Activated B cell treated with CpG ODN at 0.5 μM for 24 hours (primary cell): ENCODE measurements around the gene RFTN1. TPM values are rescaled to one million over a fixed set of nuclear protein-coding genes. Genes with fewer than 3 reads are reported as not detected.
A peak's percentile ranks its signal among the peaks of the same experiment; 100 is the strongest.

Experiments used
- ATAC-seq: fragments of 200-7000 bp; cut with Tn5 transposase; one replicate; pipeline ENCODE4 v1.10.0; 2021; ENCODE audit warnings: low read depth, mild to moderate bottlenecking, moderate library complexity
- CTCF ChIA-PET: fragments of 350-600 bp; sonication (Branson Sonifier 250); formaldehyde crosslinking; loops from one replicate; lab custom pipeline; 2021; ENCODE audit warnings: antibody characterized with exemption; lab: Charles Lee
- POLR2A ChIA-PET: fragments of 350-600 bp; sonication (Branson Sonifier 250); formaldehyde crosslinking; loops from one replicate; lab custom pipeline; 2021; ENCODE audit warnings: antibody characterized with exemption; lab: Charles Lee
- DNase-seq: peaks from one replicate; pipeline ENCODE4 v3.0.0; 2022
- H3K27ac Mint-ChIP-seq: one replicate; pipeline ENCODE4 v1.8.0; 2020; ENCODE audit warnings: mixed read lengths
- H3K27me3 Mint-ChIP-seq: one replicate; pipeline ENCODE4 v1.8.0; 2021; ENCODE audit warnings: mixed read lengths
- H3K36me3 Mint-ChIP-seq: one replicate; pipeline ENCODE4 v1.8.0; 2021; ENCODE audit warnings: low read depth, mixed read lengths
- H3K4me1 Mint-ChIP-seq: one replicate; pipeline ENCODE4 v1.8.0; 2021; ENCODE audit warnings: mixed read lengths
- H3K4me3 Mint-ChIP-seq: one replicate; pipeline ENCODE4 v1.8.0; 2020; ENCODE audit warnings: mild to moderate bottlenecking, mixed read lengths
- H3K9me3 Mint-ChIP-seq: one replicate; pipeline ENCODE4 v1.8.0; 2020; ENCODE audit warnings: mixed read lengths
- intact Hi-C: fragments of 100-400 bp; cut with micrococcal nuclease; formaldehyde crosslinking; loops from one replicate; pipeline ENCODE4 v1.15.1; 2024
- total RNA-seq: library from RNA; stranded (reverse); gene quantifications from 2 replicates; pipeline ENCODE4 v1.2.3, GENCODE V29; 2022
- TF ChIP-seq, protein P1 (sequence below): fragments of 200-600 bp; IDR thresholded peaks from one replicate; pipeline ENCODE4 v1.8.0; 2022; ENCODE audit warnings: antibody characterized with exemption, mild to moderate bottlenecking

The RFTN1 gene
- total RNA-seq, 1 donor from 2014 or later: 365 TPM

DNA sequence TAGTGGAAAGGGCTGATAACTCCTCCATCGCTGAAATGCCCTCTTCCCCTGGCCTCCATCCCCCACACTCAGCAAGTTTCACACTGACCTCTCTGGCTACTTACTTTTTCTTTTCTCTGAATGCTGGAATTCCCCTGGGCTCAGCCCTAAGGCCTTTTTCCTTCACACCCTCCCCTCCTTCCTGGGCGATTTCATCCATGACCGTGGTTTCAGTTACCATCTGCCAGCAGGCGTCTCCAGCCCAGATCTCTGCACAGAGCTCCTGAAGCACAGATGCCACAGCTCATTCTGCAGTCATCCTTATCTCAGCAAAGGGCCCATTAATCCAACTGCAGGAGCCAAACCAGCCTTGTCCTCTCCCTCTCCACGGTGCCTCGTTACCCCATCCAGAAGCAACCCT, 114.0 kb downstream of the RFTN1 start:
- DNase-seq (no peak), ATAC-seq (no peak)
- Mint-ChIP-seq H3K4me3 (no peak overlapping the region), H3K36me3 (peaks cover 68% of the 10 kb centered on the region), H3K4me1 (peaks cover 38% of the 10 kb centered on the region), H3K27ac (peak overlapping the region; percentile 26), H3K9me3 (no peaks in the 10 kb centered on the region), H3K27me3 (no peaks in the 10 kb centered on the region)
- TF ChIP-seq, protein P1, sequence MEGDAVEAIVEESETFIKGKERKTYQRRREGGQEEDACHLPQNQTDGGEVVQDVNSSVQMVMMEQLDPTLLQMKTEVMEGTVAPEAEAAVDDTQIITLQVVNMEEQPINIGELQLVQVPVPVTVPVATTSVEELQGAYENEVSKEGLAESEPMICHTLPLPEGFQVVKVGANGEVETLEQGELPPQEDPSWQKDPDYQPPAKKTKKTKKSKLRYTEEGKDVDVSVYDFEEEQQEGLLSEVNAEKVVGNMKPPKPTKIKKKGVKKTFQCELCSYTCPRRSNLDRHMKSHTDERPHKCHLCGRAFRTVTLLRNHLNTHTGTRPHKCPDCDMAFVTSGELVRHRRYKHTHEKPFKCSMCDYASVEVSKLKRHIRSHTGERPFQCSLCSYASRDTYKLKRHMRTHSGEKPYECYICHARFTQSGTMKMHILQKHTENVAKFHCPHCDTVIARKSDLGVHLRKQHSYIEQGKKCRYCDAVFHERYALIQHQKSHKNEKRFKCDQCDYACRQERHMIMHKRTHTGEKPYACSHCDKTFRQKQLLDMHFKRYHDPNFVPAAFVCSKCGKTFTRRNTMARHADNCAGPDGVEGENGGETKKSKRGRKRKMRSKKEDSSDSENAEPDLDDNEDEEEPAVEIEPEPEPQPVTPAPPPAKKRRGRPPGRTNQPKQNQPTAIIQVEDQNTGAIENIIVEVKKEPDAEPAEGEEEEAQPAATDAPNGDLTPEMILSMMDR: no peak
- ChIA-PET CTCF (no interaction called here), POLR2A (interaction anchor here (1.3 kb wide), 1 partner anchor 110 kb away, joined by 3 read pairs; no protein-coding TSS in a partner anchor)
- intact Hi-C loops: no loop called here

DNA sequence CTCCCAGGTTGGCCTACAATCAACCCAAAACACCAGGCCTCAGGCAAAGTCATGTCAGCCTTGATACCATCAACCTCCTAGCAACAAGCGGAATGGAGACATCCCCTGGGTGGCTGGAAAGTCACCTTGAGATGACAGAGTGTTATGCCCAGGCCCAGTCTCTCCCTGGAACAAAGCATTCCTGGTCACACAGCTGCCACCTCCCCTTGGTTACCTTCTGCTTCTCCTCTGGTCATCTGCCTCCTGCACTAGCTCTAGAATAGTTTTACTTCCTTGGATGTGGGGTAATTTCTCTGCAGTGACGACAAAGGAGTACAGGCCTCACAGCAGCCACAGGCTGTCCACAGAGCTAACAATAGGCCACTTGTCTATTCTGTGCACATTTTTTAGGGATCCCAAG, 114.9 kb downstream of the RFTN1 start:
- CTCF ChIA-PET: no interaction called here

DNA sequence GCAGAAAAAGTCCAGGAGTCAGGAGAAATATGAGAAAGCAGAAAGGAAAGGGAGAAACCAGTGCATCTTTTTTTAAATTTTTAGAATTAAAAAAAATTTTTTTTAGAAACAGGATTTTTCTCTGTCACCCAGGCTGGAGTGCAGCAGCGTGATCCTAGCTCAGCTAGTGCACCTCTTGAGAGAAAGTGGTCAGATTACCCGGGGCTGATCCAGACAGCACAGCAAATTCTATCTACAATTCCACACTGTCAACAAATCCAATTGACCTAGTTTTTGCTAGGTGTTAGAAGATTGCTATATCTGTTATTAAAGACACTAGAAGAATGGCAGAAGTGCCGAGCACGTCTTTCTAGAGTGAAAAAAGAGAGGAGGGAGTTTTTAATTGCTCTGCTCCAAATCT, 117.3 kb downstream of the RFTN1 start:
- no peak for ATAC-seq
- CTCF ChIA-PET: no interaction called here
- H3K9me3 Mint-ChIP-seq: no peaks in the 10 kb centered on the region
- TF ChIP-seq, protein P1: no peak
- peaks cover 24% of the 10 kb centered on the region for H3K4me1 Mint-ChIP-seq
- POLR2A ChIA-PET: interaction anchor here (0.7 kb wide), 2 partner anchors 18 to 120 kb away, joined by 3 to 6 read pairs; no protein-coding TSS in a partner anchor
- intact Hi-C loops: no loop called here
- H3K4me3 Mint-ChIP-seq: no peak overlapping the region
- no peaks in the 10 kb centered on the region for H3K27me3 Mint-ChIP-seq
- no peak for DNase-seq
- H3K27ac Mint-ChIP-seq: no peak overlapping the region
- peaks cover 65% of the 10 kb centered on the region for H3K36me3 Mint-ChIP-seq

More for the DNA sequence above, 114.9 kb downstream of the RFTN1 start:
- ATAC-seq (no peak), DNase-seq (no peak)
- H3K4me3 Mint-ChIP-seq: no peak overlapping the region
- no peak overlapping the region for H3K27ac Mint-ChIP-seq
- H3K9me3 Mint-ChIP-seq: no peaks in the 10 kb centered on the region
- intact Hi-C loops: no loop called here
- POLR2A ChIA-PET: interaction anchor here (1.3 kb wide), 1 partner anchor 111 kb away, joined by 3 read pairs; no protein-coding TSS in a partner anchor
- H3K4me1 Mint-ChIP-seq: peaks cover 38% of the 10 kb centered on the region
- peaks cover 70% of the 10 kb centered on the region for H3K36me3 Mint-ChIP-seq
- H3K27me3 Mint-ChIP-seq: no peaks in the 10 kb centered on the region
- TF ChIP-seq, protein P1: no peak

DNA sequence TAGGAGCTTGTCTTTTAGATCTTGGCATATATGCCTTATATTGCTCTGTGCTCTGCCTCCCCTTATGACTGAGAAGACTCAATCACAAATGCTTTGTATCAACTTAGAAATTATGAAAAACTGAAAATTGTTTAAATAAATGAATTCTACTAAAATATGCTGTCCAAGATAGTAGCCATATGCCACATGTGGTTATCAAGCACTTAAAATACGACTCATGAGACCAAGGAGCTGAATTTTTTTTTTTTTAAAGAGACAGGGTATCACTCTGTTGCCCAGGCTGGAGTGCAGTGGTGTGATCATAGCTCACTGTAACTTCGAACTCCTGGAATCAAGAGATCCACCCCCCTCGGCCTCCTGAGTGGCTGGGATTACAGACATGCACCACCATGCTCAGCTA, 118.3 kb downstream of the RFTN1 start:
- TF ChIP-seq, protein P1: no peak
- no peak overlapping the region for H3K4me3 Mint-ChIP-seq
- no peak overlapping the region for H3K27ac Mint-ChIP-seq
- no peak for DNase-seq
- POLR2A ChIA-PET: interaction anchor here (1.3 to 1.4 kb wide), 2 partner anchors 21 to 117 kb away, joined by 4 to 6 read pairs; no protein-coding TSS in a partner anchor
- no peak for ATAC-seq
- intact Hi-C loops: no loop called here
- CTCF ChIA-PET: interaction anchor here (1.2 kb wide), 1 partner anchor 36 kb away, joined by 4 read pairs; no protein-coding TSS in a partner anchor
- H3K9me3 Mint-ChIP-seq: no peaks in the 10 kb centered on the region
- H3K36me3 Mint-ChIP-seq: peaks cover 66% of the 10 kb centered on the region
- peaks cover 23% of the 10 kb centered on the region for H3K4me1 Mint-ChIP-seq
- H3K27me3 Mint-ChIP-seq: no peaks in the 10 kb centered on the region

DNA sequence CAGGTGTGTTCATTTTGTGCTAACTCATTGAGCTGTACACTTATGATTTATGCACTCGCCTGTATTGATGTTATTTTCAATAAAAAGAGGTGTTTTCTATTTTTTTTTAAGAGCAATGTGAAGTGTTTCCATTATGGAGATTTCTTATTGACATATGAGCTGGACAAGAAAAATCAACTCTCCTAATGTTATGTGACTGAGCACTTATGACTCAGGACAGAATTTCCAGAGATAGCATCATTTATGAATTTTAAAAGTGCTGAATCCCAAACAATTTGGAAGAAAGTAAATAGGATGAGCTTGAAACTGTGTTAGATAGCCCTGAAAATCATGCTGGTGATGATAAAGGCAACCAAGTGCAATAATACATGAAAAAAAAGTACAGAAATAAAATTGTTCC, 118.9 kb downstream of the RFTN1 start:
- ChIA-PET POLR2A (interaction anchor here (0.6 to 1.4 kb wide), 3 partner anchors 21 to 117 kb away, joined by 4 to 6 read pairs (median 6); no protein-coding TSS in a partner anchor), CTCF (interaction anchor here (1.2 kb wide), 1 partner anchor 37 kb away, joined by 4 read pairs; no protein-coding TSS in a partner anchor)
- no peak for ATAC-seq
- H3K27ac Mint-ChIP-seq: no peak overlapping the region
- peaks cover 64% of the 10 kb centered on the region for H3K36me3 Mint-ChIP-seq
- H3K9me3 Mint-ChIP-seq: no peaks in the 10 kb centered on the region
- TF ChIP-seq, protein P1: no peak
- intact Hi-C loops: no loop called here
- H3K4me1 Mint-ChIP-seq: peaks cover 22% of the 10 kb centered on the region
- no peak overlapping the region for H3K4me3 Mint-ChIP-seq
- no peak for DNase-seq
- no peaks in the 10 kb centered on the region for H3K27me3 Mint-ChIP-seq
